ES-I3 (cell line): ENCODE results near the gene KNSTRN.

Source experiments
- H3K36me3 ChIP-seq: 2 replicates; pipeline ENCODE4 v1.6.1; 2013; ENCODE audit warnings: mild to moderate bottlenecking, low read length, control low read depth, moderate library complexity; ENCODE audit not compliant: insufficient read depth
- H3K4me1 ChIP-seq: 2 replicates; pipeline ENCODE4 v1.6.1; 2013; ENCODE audit warnings: mild to moderate bottlenecking, control low read depth, low read length; ENCODE audit not compliant: insufficient read depth
- H3K9ac ChIP-seq: 2 replicates; pipeline ENCODE4 v1.6.1; 2013; ENCODE audit warnings: low read depth, mild to moderate bottlenecking, low read length, moderate library complexity
- H3K9me3 ChIP-seq: 2 replicates; pipeline ENCODE4 v1.6.1; 2013; ENCODE audit warnings: mild to moderate bottlenecking, low read length, moderate library complexity; ENCODE audit not compliant: control insufficient read depth, insufficient read depth

KNSTRN gene

DNA sequence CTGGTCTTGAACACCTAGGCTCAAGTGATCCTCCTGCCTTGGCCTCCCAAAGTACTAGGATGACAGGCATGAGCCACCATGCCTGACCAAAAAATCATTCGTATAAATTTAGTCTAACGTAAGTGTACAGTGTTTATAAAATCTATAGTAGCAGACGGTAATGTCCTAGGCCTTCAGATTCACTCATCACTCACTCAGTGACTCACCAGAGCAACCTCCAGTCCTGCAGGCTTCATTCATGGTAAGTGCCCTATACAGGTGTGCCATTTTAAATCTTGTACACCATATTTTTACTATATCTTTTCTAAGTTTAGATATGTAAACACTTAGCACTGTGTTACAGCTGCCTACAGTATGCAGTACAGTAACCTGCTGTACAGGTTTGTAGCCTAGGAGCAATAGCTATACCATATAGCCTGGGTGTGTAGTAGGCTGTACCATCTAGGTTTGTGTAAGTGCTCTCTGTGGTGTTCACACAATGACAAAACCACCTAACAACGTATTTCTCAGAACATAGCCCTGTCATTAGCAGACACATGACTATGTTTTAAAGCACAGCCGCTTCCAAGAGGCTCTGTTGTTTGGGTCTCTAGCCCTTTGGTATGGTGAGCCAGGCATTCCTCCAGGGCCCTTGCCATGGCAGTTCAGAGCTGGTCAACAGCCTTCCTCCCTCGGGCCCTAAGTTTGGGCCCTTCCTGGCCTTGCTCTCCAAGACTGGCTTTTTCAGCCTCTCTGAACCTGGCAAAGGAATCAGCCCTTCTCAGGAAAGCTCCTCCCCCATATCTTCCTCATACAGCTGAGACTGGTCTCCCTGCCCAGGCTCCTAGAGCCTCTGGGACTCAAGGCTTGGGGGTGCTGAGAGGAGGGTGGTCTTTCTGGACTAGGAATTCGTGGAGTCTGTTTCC is 39.9 kb upstream of the KNSTRN start:
- Histone ChIP-seq H3K36me3 (no peaks in the 10 kb centered on the region), H3K4me1 (peaks cover 23% of the 10 kb centered on the region; the same call in 1 of the 2 replicates), H3K9ac (no peak overlapping the region), H3K9me3 (no peaks in the 10 kb centered on the region)

DNA sequence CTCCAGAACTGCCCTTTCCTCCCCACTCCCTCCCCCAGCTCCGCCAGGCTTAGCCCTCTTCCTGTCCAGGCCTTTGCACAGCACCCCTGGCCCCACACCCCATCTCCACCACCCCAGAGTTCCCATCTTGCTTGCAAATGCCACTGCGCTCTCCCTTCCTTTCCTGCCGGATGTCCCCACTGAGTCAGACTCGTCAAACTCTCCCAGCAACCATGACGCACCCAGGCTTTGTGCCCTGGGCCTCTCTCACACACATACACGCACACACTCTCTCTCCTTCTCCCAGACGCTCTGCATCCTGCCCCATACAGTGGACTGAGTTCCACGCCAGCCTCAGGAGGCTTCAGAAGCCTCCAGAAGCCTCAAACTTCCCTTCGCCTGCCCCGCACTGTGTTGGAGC is 39.0 kb upstream of the KNSTRN start:
- peaks cover 21% of the 10 kb centered on the region; the same call in 1 of the 2 replicates for H3K4me1 ChIP-seq
- H3K9me3 ChIP-seq: no peaks in the 10 kb centered on the region
- H3K9ac ChIP-seq: no peak overlapping the region
- no peaks in the 10 kb centered on the region for H3K36me3 ChIP-seq

DNA sequence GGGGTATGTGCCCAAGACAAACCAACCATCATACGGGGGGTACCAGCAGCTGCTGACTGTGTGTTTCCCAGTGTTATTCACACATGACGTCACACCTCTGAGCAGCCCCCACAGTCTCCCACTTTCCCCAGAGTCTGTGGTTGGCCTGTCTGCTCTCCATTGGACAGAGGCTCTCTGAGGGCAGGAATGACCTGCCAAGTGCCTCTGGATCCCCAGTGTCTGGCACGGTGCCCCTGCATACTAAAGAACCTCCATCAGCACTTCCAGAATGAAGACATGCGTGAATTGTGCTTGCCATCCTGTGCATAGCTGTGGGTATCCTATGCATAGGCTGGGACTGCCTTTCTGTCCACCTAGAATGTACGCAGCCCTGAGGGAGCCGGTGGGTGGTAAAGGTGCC is 38.3 kb upstream of the KNSTRN start:
- H3K36me3 ChIP-seq: no peaks in the 10 kb centered on the region
- H3K4me1 ChIP-seq: peaks cover 21% of the 10 kb centered on the region; the same call in 1 of the 2 replicates
- no peaks in the 10 kb centered on the region for H3K9me3 ChIP-seq
- H3K9ac ChIP-seq: no peak overlapping the region

DNA sequence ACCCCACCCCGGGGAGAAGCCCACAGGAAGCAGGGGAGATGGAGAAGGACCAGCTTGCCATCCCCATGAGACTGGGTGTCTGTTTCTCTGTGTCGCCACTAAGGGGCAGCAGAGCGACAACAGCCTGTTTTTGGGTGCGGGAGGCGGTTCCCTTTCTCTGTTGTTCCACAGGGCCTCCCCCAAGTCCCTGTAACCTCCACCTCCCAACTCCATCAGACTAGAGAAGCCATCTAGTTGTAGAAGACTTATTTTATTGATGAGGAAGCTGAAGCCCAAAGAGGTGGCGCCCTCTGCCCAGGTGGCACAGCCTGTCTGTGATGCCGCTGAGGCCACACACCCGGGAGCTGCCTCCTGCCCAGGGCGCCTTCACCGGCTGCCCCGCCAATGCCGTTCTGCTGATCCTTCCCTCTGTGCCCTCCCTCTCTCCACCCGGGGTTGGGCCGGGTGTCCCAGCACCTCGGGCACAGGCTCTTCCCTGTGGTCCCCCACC is 37.8 kb upstream of the KNSTRN start:
- H3K4me1 ChIP-seq: peaks cover 18% of the 10 kb centered on the region; the same call in 1 of the 2 replicates
- H3K36me3 ChIP-seq: no peaks in the 10 kb centered on the region
- no peaks in the 10 kb centered on the region for H3K9me3 ChIP-seq
- H3K9ac ChIP-seq: no peak overlapping the region

DNA sequence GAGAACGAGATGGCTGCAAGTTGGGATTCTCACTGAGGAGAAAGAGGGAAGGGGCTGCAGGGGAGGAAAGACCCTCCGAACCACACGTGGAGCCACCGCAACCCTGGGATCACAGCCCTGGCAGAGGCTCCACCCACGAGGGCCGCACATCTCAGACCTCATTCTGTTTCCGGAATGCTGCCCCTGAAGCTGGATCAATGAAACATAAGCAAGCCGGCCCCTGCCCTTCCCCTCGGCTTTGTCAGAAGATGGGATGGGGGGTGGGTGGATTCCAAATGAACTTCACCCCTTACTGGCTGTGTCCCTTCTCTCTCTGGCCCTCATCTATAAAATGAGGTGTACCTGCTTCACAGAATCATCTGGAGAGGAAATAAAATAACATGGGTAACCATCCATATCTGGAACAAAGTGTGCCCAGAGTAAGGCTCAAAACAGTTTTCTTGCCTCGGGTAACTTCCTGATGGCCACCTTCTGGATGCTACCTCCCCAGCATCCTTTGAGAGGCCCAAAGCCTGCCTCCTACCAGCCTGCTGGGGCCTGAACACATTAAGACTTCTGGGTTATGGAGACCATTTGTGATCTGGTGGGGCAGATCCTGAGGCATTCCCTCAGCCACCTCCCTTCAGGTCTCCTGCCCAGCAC is 37.2 kb upstream of the KNSTRN start:
- Histone ChIP-seq H3K9ac (no peak overlapping the region), H3K9me3 (no peaks in the 10 kb centered on the region), H3K4me1 (peaks cover 11% of the 10 kb centered on the region; the same call in 1 of the 2 replicates), H3K36me3 (no peaks in the 10 kb centered on the region)

DNA sequence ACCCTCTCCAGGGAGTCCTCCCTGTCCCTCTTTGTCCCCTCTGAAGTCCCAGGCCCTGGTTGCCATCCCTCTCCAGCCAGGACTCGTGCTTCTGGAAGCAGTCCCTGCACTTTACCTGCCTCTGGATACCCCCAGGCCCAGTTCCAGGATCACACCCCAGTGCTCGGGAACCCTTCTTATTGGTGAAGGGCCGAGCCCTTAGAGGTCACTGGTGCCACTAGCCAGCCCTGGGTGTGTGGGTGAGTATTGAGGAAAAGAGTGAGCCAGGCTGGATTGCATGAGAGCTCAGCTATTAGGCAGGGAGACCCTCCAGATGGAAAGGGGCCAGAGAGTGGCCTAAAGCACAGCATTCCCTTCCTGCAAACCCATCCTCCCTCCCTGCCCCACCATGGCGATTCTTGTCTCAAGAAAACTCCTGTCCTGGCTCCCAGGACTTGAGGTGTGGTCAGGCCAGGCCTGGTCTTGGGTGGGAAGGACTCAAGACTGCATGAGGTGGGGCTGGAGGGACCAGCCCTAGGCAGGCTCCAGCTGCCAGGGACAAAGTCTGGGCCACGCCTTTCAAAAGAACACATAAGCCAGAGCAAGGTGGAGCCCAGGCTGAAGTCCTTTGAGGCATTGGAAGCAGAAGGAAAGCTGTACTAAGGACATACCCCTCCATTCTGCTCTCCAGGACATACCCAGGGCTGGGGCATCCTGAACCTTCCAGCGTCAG is 36.5 kb upstream of the KNSTRN start:
- no peak overlapping the region for H3K9ac ChIP-seq
- peaks cover 8% of the 10 kb centered on the region; the same call in 1 of the 2 replicates for H3K4me1 ChIP-seq
- no peaks in the 10 kb centered on the region for H3K36me3 ChIP-seq
- H3K9me3 ChIP-seq: no peaks in the 10 kb centered on the region

DNA sequence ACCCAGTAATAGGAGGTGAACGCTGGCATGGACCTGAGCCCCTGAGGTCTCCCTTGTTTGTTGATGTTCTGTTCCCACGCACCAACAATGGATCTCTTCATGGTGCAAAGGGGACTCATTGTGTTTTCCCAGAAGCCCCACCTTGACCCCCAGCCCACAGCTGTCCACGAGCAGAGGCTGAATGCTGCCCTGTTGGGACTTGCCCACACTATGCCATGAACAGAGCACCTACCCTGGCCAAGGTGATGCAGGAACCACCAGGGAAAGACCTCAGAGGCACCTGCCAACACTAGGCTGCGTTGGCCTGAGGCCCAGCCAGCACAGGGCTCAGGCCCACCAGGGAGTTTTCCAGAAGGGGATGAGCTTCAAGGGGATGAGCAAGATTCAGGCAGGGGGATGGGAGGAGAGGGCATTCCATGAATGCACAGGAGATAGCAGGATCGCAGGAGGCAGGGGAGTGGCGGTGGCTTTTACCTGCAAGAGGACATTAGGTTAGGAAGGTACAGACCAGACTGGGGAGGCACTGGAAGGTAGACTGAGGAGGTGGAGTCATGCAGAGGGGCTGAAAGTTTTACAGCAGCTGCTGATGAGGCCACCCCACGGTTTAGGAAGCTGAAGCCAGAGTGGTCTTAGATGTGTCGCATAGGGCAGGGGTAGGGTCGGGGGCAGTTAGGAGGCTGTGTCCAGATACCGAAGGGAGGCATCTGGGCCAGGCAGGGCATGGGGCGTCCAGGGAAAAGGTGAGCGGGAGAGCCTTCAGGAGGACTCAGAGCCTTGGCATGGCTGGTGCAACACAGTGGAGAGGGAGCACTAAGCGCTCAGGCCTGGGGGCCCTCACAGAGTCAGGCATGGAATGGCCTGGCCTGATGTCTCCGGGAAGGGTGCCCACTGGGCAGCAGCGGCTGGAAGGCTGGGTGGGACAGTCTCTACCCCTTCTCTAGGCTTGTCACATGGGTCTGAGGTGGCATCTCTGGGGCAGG is 35.7 kb upstream of the KNSTRN start:
- Histone ChIP-seq H3K9me3 (no peaks in the 10 kb centered on the region), H3K9ac (no peak overlapping the region), H3K4me1 (peaks cover 8% of the 10 kb centered on the region; the same call in 1 of the 2 replicates), H3K36me3 (no peaks in the 10 kb centered on the region)

DNA sequence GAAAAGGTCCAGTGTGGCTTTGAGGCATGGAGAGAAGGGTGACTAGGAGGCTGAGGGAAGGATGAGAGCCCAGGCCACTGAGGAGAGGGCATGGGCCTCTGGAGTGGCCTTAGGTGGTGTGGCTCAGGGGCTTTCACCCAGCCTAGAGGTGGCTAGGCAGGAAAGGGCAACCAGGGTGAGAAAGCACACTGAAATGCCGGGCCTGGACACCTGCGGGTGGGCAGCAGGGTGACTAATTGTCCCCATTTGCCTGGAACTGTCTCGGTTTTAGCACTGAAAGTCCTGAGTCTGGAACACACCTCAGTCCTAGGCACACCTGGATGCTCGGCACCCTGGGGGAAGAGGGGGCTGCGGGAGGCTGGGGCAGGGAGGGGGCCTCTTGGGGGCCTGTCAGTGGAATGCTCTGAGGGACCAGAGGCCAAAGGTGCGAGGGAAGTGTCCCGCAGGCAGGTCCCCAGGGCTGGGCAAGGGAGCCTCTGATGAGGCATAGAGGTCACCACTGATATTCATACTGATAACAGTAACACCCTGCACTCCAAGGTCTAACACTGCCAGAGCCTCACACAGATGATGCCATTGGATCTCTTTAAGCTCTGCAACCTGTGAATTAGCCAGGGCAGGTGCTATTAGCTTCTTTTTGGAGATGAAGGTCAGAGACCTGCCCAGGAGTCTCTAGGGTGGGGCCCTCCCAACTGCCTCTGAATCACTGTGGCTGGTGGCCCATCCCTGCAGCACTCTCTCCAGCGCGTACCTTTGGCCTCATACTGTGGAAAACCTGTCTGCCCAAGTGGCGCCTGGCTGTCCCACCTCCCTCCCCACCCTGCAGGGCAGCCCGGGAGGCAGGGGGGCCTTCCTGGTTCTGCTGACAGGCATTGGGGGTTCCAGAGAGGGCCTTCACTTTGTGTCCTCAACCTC is 34.7 kb upstream of the KNSTRN start:
- Histone ChIP-seq H3K36me3 (no peaks in the 10 kb centered on the region), H3K4me1 (peaks cover 7% of the 10 kb centered on the region; the same call in 1 of the 2 replicates), H3K9me3 (no peaks in the 10 kb centered on the region), H3K9ac (no peak overlapping the region)

DNA sequence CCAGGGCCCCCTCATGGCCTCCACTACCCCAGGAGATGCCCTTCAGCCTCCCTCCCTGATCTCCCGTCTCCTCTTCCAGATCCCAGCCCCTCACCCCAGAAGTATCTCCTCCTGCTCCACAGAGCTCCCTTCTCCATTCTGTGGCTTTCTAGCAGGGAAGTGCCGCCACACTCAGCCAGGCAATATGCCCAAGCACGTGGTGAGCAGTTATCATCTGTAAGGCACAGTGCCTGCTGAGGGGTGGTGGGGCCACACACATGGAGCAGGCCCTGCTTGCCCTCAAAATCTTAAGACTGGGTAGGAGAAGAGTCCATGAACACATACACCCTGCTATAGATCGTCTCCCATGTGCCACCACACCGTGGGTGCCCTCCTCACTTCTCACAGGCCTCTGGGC is 34.0 kb upstream of the KNSTRN start:
- peaks cover under 1% of the 10 kb centered on the region; the same call in 1 of the 2 replicates for H3K4me1 ChIP-seq
- no peaks in the 10 kb centered on the region for H3K9me3 ChIP-seq
- no peaks in the 10 kb centered on the region for H3K36me3 ChIP-seq
- H3K9ac ChIP-seq: no peak overlapping the region

DNA sequence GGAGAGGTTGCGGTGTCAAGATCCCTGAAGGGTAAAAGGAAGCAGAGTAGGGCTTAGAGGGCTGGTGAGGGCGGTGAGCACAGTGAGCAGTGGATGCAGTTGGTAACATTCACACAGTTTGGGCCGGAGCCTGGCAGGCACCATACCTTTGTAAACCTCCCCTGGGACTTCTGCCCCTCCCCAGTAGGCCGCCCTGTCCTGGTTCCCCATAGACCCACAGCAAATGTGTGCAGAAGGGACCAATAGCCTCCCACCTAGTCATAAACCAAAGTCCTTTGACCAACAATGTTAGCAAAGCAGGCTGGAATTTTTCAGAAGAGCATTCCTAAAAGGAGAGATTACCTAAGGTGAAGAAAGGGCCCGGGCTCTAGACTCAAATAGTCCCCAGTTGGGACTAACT is 33.4 kb upstream of the KNSTRN start:
- no peaks in the 10 kb centered on the region for H3K9me3 ChIP-seq
- peaks cover 5% of the 10 kb centered on the region for H3K4me1 ChIP-seq
- no peak overlapping the region for H3K9ac ChIP-seq
- H3K36me3 ChIP-seq: no peaks in the 10 kb centered on the region

DNA sequence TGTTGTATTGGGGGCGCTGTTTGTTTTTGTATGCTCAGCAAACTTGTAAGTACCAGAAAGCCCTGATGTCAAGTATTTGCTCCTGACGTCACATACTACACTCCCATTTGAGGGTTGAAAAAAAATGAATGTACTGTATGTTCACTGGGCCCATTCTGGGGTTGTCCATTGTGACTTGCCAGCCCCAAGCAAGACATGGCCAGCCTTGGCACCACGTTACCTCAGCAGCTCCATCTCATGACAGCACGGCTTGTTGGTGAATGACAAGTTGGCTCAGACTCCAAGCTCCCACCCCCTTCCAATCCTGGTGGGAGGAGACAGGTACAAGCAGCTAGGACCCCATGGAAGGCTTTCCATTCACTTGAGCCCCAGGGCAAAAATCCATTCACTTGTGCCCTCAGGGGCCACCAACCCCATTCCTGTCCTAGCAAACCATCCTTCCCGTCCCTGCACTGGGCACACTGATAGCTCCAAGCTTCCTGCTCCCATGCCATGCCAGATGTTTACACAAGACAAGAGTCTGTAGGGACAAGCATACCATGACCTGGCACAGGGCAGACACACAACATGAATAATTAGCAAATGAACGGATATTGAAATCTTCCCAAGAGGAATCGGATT is 30.1 kb upstream of the KNSTRN start:
- Histone ChIP-seq H3K4me1 (peaks cover 11% of the 10 kb centered on the region), H3K9ac (no peak overlapping the region), H3K9me3 (no peaks in the 10 kb centered on the region), H3K36me3 (no peaks in the 10 kb centered on the region)

DNA sequence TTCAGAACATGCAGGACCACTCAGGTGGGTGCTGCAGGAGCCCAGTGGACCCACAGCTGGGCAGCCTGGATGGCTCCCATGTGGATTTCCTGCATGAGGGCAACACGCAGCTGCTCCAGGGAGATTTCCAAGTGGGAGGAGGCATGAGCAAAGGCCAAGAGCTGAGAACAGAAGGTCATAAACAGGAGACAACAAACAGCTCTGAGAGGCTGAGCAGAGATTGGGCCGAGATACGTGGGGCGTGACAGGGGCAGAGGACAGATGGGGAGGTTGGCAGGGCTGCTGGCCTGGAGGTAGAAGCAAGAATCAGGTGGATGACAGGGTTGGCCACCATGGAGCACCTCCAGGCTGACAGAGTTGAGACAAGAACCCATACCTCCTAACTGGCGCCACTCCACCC is 28.8 kb upstream of the KNSTRN start:
- Histone ChIP-seq H3K9me3 (no peaks in the 10 kb centered on the region), H3K4me1 (peaks cover 11% of the 10 kb centered on the region), H3K9ac (no peak overlapping the region), H3K36me3 (no peaks in the 10 kb centered on the region)
